Gastrocnemius medialis (tissue), 4 donors: Measurements from ENCODE around the gene CCDC17. TPM values are rescaled to one million over a fixed set of nuclear protein-coding genes. Genes with fewer than 3 reads are reported as not detected.
A peak's percentile ranks its signal among the peaks of the same experiment; 100 is the strongest.

Experiments
- ATAC-seq, 2 donors: fragments of 150-250 bp; one replicate each; pipeline ENCODE4 v1.9.1; 2016
- DNase-seq, 2 donors: peaks; one replicate each; pipeline ENCODE4 v3.0.0-alpha.2; 2019
- H3K27ac ChIP-seq, 4 donors: fragments of 200-600 bp; sonication (generic); 1 replicate in 1 of 4; 2 replicates in 3 of 4; pipeline ENCODE4 v1.5.1; 2016 to 2018; ENCODE audit warnings: mild to moderate bottlenecking in 2 of 4, moderate library complexity in 1 of 4
- H3K27me3 ChIP-seq, 3 donors: fragments of 200-600 bp; sonication (generic) in 2 of 3; 1 replicate in 1 of 3; 2 replicates in 2 of 3; pipeline versions ENCODE4 v1.5.1 to v1.6.0; 2016 to 2019; ENCODE audit warnings: mild to moderate bottlenecking in 1 of 3, moderate library complexity in 1 of 3
- H3K36me3 ChIP-seq, 2 donors: fragments of 200-600 bp; sonication (generic) in 1 of 2; one replicate each; pipeline ENCODE4 v1.5.1; 2017 to 2018
- H3K4me1 ChIP-seq, 2 donors: fragments of 200-600 bp; sonication (generic) in 1 of 2; one replicate each; pipeline ENCODE4 v1.5.1; 2016 to 2017; ENCODE audit warnings: mild to moderate bottlenecking in 2 of 2
- H3K4me3 ChIP-seq, 4 donors: fragments of 200-600 bp; sonication (generic) in 3 of 4; 1 replicate in 1 of 4; 2 replicates in 3 of 4; pipeline ENCODE4 v1.5.1; 2016 to 2019; ENCODE audit warnings: mild to moderate bottlenecking in 2 of 4
- H3K9me3 ChIP-seq, 3 donors: fragments of 200-600 bp; sonication (generic) in 2 of 3; 1 replicate in 1 of 3; 2 replicates in 2 of 3; pipeline ENCODE4 v1.5.1; 2016 to 2019
- POLR2A ChIP-seq, 2 donors: fragments of 450-650 bp; IDR thresholded peaks; one replicate each; pipeline ENCODE4 v1.6.1; 2017; ENCODE audit warnings: antibody characterized with exemption in 2 of 2, mild to moderate bottlenecking in 2 of 2, moderate library complexity in 2 of 2
- in situ Hi-C, 4 donors: fragments of 200-750 bp; cut with MboI; loops; one replicate each; pipeline versions ENCODE4 v1.15.0 to v1.8.0; 2017; ENCODE audit warnings: low sequenced_read_pairs in 4 of 4
- intact Hi-C: fragments of 100-400 bp; cut with DNase I; formaldehyde crosslinking; loops from one replicate; pipeline ENCODE4 v1.15.1; 2023; ENCODE audit warnings: low total_unique reads
- total RNA-seq, 4 donors: library from RNA; depleted of rRNA; stranded (reverse); fragments of >200 nt; gene quantifications; one replicate each; pipeline versions ENCODE4 v1.1.0 to v1.2.3, GENCODE V29; 2016
- TF ChIP-seq, protein P1 (sequence below), 5 experiments: fragments of 450-650 bp in 3 of 5; fragments of 200-600 bp in 2 of 5; sonication (generic) in 2 of 5; IDR thresholded peaks in 4 of 5; conservative IDR thresholded peaks in 1 of 5; 1 replicate in 4 of 5; 2 replicates in 1 of 5; pipeline ENCODE4 v1.5.1; 2016 to 2019; ENCODE audit warnings: antibody characterized with exemption in 5 of 5, mild to moderate bottlenecking in 3 of 5, moderate library complexity in 3 of 5

CCDC17 gene
- total RNA-seq, 4 donors from 2014 or later = 0.12 to 6.9 (median 0.60) TPM

GRCh38 chr1:45667321-45668111, 43.7 kb upstream of the CCDC17 start:
- Histone ChIP-seq H3K27me3 (no peaks in the 10 kb centered on the region), H3K4me1 (peaks cover 68 to 69% of the 10 kb centered on the region in 2 donors), H3K27ac (peak overlapping the region; percentile 18 to 67 (median 44)), H3K4me3 (no peak overlapping the region), H3K36me3 (no peaks in the 10 kb centered on the region), H3K9me3 (no peaks in the 10 kb centered on the region)
- in situ Hi-C loops = loop anchor here in 1 of 4 donors (10.0 kb wide), 1 partner anchor 187 kb away; no protein-coding TSS in a partner anchor
- ATAC-seq = peak in 1 of 2 donors; percentile 65
- peak in 1 of 2 donors; percentile 29 for DNase-seq
- no peak for TF ChIP-seq POLR2A (IDR thresholded peaks at IDR 0.05)
- TF ChIP-seq, protein P1, sequence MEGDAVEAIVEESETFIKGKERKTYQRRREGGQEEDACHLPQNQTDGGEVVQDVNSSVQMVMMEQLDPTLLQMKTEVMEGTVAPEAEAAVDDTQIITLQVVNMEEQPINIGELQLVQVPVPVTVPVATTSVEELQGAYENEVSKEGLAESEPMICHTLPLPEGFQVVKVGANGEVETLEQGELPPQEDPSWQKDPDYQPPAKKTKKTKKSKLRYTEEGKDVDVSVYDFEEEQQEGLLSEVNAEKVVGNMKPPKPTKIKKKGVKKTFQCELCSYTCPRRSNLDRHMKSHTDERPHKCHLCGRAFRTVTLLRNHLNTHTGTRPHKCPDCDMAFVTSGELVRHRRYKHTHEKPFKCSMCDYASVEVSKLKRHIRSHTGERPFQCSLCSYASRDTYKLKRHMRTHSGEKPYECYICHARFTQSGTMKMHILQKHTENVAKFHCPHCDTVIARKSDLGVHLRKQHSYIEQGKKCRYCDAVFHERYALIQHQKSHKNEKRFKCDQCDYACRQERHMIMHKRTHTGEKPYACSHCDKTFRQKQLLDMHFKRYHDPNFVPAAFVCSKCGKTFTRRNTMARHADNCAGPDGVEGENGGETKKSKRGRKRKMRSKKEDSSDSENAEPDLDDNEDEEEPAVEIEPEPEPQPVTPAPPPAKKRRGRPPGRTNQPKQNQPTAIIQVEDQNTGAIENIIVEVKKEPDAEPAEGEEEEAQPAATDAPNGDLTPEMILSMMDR (IDR thresholded peaks at IDR 0.05 in 4 of 5, conservative IDR thresholded peaks at IDR 0.05 in 1 of 5) = no peak
- intact Hi-C loops = no loop called here

- DNase-seq (no peak), ATAC-seq (no peak)
- Histone ChIP-seq H3K27ac (peak overlapping the region in 3 of 4 donors; percentile 18 to 67 (median 61)), H3K4me1 (peaks cover 62 to 67% of the 10 kb centered on the region in 2 donors), H3K4me3 (no peak overlapping the region), H3K27me3 (no peaks in the 10 kb centered on the region), H3K9me3 (no peaks in the 10 kb centered on the region), H3K36me3 (no peaks in the 10 kb centered on the region)
- intact Hi-C loops (no loop called here), in situ Hi-C loops (loop anchor here in 1 of 4 donors (10.0 kb wide), 1 partner anchor 188 kb away; no protein-coding TSS in a partner anchor)
- TF ChIP-seq, protein P1 (IDR thresholded peaks at IDR 0.05 in 4 of 5, conservative IDR thresholded peaks at IDR 0.05 in 1 of 5) = no peak
- no peak for TF ChIP-seq POLR2A (IDR thresholded peaks at IDR 0.05)
Measured at GRCh38 chr1:45666836-45667235, 43.0 kb upstream of the CCDC17 start.

GRCh38 chr1:45660336-45660735, 36.5 kb upstream of the CCDC17 start:
- intact Hi-C loops = no loop called here
- Histone ChIP-seq H3K36me3 (peaks cover 0 to 49% of the 10 kb centered on the region in 2 donors), H3K9me3 (no peaks in the 10 kb centered on the region), H3K4me3 (no peak overlapping the region), H3K27ac (peak overlapping the region in 3 of 4 donors; percentile 2 to 41 (median 25)), H3K27me3 (no peaks in the 10 kb centered on the region), H3K4me1 (peaks cover 15 to 29% of the 10 kb centered on the region in 2 donors)
- no peak for DNase-seq
- no peak for TF ChIP-seq POLR2A (IDR thresholded peaks at IDR 0.05)
- TF ChIP-seq, protein P1 (IDR thresholded peaks at IDR 0.05 in 4 of 5, conservative IDR thresholded peaks at IDR 0.05 in 1 of 5) = no peak
- ATAC-seq = no peak
- in situ Hi-C loops = loop anchor here in 1 of 4 donors (10.0 kb wide), 1 partner anchor 194 kb away; no protein-coding TSS in a partner anchor

DNA sequence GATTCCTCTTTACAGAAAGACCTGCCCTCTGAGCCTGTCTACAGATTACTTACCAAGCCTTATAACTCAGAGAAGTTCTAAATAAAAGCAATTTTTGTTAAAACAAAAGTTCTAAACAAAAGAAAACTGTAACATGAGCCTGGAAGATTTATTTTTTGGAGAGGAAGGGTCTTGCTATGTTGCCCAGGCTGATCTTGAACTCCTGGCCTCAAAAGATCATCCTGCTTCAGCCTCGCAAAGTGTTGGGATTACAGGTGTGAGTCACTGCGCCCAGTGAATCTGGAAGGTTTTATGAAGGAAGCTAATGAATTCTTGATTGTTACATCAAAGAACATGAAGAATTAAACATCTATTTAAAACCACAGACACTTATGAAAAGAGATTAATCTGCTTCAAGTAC, 35.4 kb upstream of the CCDC17 start:
- peaks cover 0 to 60% of the 10 kb centered on the region in 2 donors for H3K36me3 ChIP-seq
- DNase-seq (no peak), ATAC-seq (no peak)
- H3K27me3 ChIP-seq = no peaks in the 10 kb centered on the region
- in situ Hi-C loops (no loop called here), intact Hi-C loops (no loop called here)
- H3K4me3 ChIP-seq = no peak overlapping the region
- no peak overlapping the region for H3K27ac ChIP-seq
- TF ChIP-seq, protein P1 (IDR thresholded peaks at IDR 0.05 in 4 of 5, conservative IDR thresholded peaks at IDR 0.05 in 1 of 5) = no peak
- TF ChIP-seq POLR2A (IDR thresholded peaks at IDR 0.05) = no peak
- H3K4me1 ChIP-seq = peaks cover 15 to 38% of the 10 kb centered on the region in 2 donors
- no peaks in the 10 kb centered on the region for H3K9me3 ChIP-seq
